NCI-H146 treated with DMSO at 0.1 percent for 48 hours (cell line): ENCODE results near the gene ADAMTS2.

Experiments used
- DNase-seq: peaks from one replicate; lab custom pipeline; 2025; ENCODE audit not compliant: unreplicated experiment; lab: John Stamatoyannopoulos, UW

Gene ADAMTS2

DNA sequence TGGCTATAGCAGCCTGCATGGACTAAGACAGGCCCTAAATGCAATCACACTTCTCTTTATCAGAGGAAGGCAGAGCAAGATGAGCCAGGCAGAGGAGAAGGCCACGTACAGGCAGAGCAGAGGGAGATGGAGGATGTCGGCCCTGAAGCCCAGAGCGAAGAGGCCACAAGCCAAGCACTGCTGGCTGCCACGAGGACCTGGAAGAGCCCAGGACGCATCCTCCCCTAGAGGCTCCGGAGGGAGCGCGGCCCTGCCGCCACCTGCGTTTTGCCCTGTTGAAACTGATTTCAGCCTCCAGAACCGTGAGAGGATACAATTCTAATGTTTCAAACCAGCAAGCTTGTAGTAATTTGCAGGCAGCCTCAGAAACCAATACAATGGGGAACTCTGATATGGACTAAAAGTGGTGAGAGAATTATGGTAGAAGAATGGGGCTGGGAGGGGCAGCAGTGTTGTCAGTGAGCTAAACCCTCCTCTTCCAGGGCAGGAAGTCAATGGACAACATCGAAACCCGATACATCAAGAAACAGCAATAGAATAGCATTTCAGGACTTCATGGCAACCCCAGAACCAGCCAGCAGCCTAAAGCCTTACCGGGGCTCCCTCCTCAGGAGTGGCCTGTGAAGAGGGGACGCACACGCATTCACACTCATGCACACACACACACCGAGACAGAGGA, 32.6 kb downstream of the ADAMTS2 start:
- DNase-seq = no peak

GRCh38 chr5:179311581-179311980, 33.7 kb downstream of the ADAMTS2 start:
- DNase-seq = no peak

DNA sequence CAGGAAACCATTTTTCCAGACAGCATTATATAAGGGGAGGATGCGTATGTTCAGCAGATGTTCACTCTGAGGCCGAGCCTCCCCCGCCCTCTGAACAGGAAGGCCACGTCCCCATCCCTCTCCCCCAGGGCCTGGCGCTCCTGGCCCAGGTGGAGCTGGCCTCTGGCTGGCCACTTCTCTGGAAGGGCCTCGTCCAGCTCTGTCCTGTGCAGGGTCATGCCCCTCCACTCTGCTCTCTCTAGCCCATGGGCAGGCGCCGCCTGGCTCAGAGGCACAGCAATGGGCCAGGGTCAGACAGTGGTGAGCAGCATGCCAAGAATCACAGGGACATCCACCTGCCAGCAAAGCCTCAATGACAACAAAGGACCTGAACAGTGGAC, 34.2 kb downstream of the ADAMTS2 start:
- no peak for DNase-seq

GRCh38 chr5:179310439-179311090, 34.7 kb downstream of the ADAMTS2 start:
- DNase-seq = no peak

DNA sequence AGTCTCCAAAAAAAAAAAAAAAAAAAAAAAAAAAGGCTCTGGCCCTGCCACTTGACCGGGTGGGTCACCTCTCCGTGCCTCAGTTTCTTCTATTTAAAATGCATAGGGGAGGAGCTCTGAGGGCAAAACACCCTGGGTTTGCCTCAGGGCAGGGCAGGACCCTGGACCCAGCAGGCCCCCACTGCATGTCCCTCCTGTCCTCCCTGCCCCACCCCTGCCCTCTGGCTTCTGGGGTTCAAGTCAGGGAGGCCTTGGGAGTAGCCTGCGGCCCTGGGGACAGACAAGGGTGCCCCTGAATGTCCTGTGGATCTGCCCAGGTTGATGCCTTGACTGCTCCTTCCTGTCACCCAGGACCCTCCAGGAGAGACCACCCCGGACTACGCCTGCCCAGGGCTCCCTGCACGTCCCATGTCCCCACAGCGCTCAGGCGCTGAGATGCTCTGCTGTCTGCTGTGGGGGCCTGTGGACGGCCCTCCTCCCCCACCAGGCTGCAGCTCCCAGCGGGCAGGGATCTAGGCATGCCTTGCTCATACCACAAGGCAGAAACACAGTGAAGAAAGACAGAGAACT, 35.4 kb downstream of the ADAMTS2 start:
- DNase-seq = no peak

- DNase-seq = no peak
Measured at GRCh38 chr5:179309383-179309670, 35.9 kb downstream of the ADAMTS2 start.

- no peak for DNase-seq
Measured at GRCh38 chr5:179308563-179309382, 36.5 kb downstream of the ADAMTS2 start.

DNA sequence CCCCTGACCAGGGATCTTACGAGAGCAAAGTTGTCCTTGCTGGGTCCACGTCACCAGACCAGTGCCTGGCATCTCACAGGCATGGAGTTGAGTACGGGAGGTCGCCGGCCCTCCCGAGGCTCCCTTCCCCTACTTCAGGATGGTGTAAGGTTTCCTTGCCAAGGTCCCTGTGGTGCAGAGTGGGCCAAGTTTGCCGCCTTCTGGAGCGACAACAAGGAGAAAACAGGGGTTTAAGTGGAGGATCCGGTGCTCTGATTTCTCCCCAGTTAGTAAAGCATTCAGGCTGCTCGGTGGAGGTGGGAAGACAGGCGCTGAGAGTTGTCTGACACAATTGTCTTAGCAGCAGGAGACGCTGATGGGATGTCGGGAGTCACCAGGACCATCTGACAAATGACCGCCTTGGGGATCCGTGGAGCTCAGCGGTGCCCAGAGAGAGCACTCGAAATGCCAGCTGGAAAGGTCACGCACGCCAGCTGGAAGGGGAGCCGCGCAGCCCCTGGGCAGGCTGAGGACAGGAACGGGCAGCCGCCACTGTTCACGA, 37.3 kb downstream of the ADAMTS2 start:
- DNase-seq = no peak

GRCh38 chr5:179307013-179307800, 38.1 kb downstream of the ADAMTS2 start:
- DNase-seq = no peak

- DNase-seq = no peak
Measured at GRCh38 chr5:179306191-179307012, 38.9 kb downstream of the ADAMTS2 start.

DNA sequence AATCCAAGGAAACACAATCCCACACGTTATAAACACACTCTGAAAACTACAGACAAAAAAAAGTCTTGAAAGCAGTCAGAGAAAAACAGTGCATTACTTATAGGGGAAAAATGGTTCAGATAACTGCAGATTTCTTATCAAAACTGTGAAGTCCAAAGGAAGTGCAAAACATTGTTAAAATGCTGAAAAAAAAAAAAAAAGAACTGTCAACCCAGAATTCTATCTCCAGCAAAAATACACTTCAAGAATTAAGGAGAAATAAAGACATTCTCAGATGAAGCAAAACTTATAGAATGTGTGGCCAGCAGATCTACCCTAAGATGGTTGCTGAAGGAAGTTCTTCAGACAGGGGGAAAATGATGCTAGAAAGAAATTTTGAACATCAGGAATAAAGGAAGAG, 40.4 kb downstream of the ADAMTS2 start:
- DNase-seq = no peak

DNA sequence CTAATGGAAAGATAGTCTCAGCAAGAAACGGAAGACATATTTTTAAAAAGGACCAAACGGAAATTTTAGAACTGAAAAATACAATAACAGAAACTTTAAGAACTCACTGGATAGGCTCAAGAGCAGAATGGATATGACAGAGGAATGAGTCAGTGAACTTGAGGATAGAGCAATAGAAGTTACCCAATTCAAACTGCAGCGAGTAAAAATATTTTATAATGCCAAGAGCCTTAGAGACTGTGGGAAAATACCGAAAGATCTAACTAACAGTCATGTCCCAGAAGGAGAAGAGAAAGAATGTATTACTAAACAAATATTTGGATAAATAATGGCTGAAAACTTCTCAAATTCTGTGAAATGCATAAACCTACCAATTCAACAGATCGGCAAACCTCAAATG, 40.8 kb downstream of the ADAMTS2 start:
- DNase-seq = no peak

DNA sequence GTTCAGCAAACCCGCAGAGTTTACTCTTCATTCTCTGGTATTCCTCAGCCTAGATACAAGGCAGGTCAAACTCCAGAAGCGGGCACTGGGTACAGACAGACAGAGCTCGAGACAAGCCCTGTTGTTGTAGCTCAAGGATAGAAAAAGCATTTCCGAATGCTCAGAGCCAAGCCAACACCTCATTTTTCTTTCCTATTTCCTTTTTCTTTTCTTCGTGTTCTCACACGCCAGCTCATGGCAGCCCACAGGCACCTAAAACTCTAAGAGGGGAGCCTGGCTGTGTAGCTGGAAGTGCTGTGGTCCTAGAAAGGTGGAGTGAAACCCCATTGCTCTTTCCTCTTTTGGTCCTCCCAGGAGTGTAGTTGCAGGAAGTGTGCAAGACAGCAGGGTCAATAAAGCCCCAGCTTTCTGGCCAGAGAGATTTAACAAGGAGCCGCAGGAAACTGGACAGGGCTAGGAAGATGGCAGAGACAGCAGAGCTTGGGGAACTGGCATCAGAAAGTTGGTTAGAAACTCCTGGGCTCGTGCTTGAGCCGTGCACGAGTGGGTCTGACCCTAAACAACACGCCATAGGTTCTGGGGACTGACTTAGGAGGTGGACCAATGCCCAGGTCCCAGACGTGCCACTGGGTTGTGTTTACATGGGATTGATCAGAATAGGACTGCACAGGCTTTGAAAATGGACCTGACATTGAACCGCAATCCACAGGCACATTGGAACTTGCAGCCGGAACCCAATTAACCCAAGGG, 41.6 kb downstream of the ADAMTS2 start:
- no peak for DNase-seq

GRCh38 chr5:179302499-179303185, 42.6 kb downstream of the ADAMTS2 start:
- no peak for DNase-seq

- DNase-seq = no peak
Measured at GRCh38 chr5:179301796-179302195, 43.5 kb downstream of the ADAMTS2 start.

GRCh38 chr5:179301376-179301775, 43.9 kb downstream of the ADAMTS2 start:
- DNase-seq = no peak

DNA sequence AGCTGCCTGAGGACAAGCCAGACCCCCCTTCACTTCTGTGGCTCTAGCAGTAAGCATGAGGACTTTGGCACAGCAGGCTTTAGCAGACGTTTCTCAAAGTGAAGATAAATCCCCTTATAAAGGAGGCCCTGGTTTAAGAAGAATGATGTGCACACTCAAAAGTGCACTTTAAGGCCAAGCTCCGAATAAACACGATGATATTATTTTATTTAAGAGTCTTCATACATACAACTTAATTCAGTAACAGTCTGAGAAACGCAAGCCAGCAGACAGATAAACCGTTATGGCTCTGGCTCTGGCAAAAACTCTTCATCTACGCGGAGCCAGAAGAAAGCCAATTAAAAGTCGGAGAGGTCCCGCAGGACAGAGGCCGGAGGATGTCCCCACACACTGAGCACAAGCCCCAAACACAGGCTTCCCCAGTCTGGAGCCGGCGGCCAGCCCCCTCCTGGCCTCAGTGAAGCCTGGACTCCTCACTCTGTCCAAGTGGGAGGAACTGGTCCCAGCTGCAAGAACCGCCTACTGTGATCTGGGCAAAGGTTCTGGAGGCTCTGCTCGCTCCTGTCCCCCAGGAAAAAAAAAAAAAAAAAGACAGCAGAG, 44.6 kb downstream of the ADAMTS2 start:
- no peak for DNase-seq
